H1 (cell line): Measurements from ENCODE around the gene SPEM1. TPM values are rescaled to one million over a fixed set of nuclear protein-coding genes. Genes with fewer than 3 reads are reported as not detected.

Experiments used
- CTCF ChIA-PET: fragments of 300-600 bp; sonication (Branson Sonifier 250); formaldehyde crosslinking; loops from one replicate; lab custom pipeline; 2021; ENCODE audit not compliant: partially characterized antibody; lab: Charles Lee
- POLR2A ChIA-PET: fragments of 300-600 bp; sonication (Branson Sonifier 250); formaldehyde crosslinking; loops from one replicate; lab custom pipeline; 2021; ENCODE audit warnings: inconsistent platforms; ENCODE audit not compliant: partially characterized antibody; lab: Charles Lee
- DNase-seq, 2 experiments: peaks; one replicate each; pipeline versions ENCODE4 v3.0.0 to v3.0.0-alpha.2; 2010 to 2022; ENCODE audit warnings: low spot score in 2 of 2, low read depth in 1 of 2, mixed read lengths in 1 of 2
- FAIRE-seq: peaks from 2 replicates; lab custom pipeline; 2011; peaks lifted over from hg19 to GRCh38; lab: Jason Lieb, UNC
- H2AFZ ChIP-seq: 2 replicates; pipeline ENCODE4 v1.8.1; 2012; ENCODE audit warnings: low read length, inconsistent platforms
- H2AK5ac ChIP-seq: 2 replicates; pipeline ENCODE4 v1.6.1; 2013; ENCODE audit warnings: low read depth, low read length
- H2BK120ac ChIP-seq: replicated peaks from 2 replicates; pipeline ENCODE3; 2013; ENCODE audit warnings: low read depth, low read length, inconsistent platforms
- H2BK12ac ChIP-seq: 2 replicates; pipeline ENCODE4 v1.6.1; 2013; ENCODE audit warnings: low read depth, low read length
- H2BK15ac ChIP-seq: 2 replicates; pipeline ENCODE4 v1.6.1; 2013; ENCODE audit warnings: low read length
- H2BK20ac ChIP-seq: 2 replicates; pipeline ENCODE4 v1.6.1; 2013; ENCODE audit warnings: low read length
- H2BK5ac ChIP-seq: 2 replicates; pipeline ENCODE4 v1.6.1; 2013; ENCODE audit warnings: low read depth, low read length
- H3K14ac ChIP-seq: 2 replicates; pipeline ENCODE4 v1.6.1; 2013; ENCODE audit warnings: inconsistent platforms; ENCODE audit not compliant: insufficient read length
- H3K18ac ChIP-seq: 2 replicates; pipeline ENCODE4 v1.6.1; 2013; ENCODE audit warnings: low read length; ENCODE audit errors: extremely low read depth
- H3K23ac ChIP-seq: 2 replicates; pipeline ENCODE4 v1.6.1; 2013; ENCODE audit warnings: inconsistent platforms; ENCODE audit not compliant: insufficient read length
- H3K23me2 ChIP-seq: 2 replicates; pipeline ENCODE4 v1.6.1; 2013; ENCODE audit warnings: low read depth, low read length
- H3K27ac ChIP-seq: 2 replicates; pipeline ENCODE4 v1.6.1; 2011; ENCODE audit warnings: low read depth, low read length, inconsistent platforms
- H3K27me3 ChIP-seq, 4 experiments: replicated peaks in 1 of 4; 1 replicate in 1 of 4; 2 replicates in 3 of 4; pipeline versions ENCODE4 v1.6.1 to v1.8.1; 2011 to 2013; ENCODE audit warnings: low read length in 3 of 4, mild to moderate bottlenecking in 3 of 4, inconsistent platforms in 2 of 4, mixed read lengths in 2 of 4, moderate library complexity in 1 of 4; ENCODE audit not compliant: control insufficient read depth in 3 of 4, insufficient read depth in 3 of 4; ENCODE audit errors: extremely low read depth in 1 of 4
- H3K36me3 ChIP-seq, 4 experiments: 2 replicates each; pipeline versions ENCODE4 v1.6.1 to v1.8.1; 2011 to 2013; ENCODE audit warnings: mild to moderate bottlenecking in 4 of 4, low read length in 3 of 4, moderate library complexity in 2 of 4, control low read depth in 1 of 4, inconsistent platforms in 1 of 4; ENCODE audit not compliant: insufficient read depth in 4 of 4, control insufficient read depth in 2 of 4
- H3K4ac ChIP-seq: replicated peaks from 2 replicates; pipeline ENCODE3; 2013; ENCODE audit warnings: low read length, low read depth, mixed read lengths, inconsistent platforms; ENCODE audit not compliant: insufficient read length
- H3K4me1 ChIP-seq, 4 experiments: replicated peaks in 1 of 4; 1 replicate in 1 of 4; 2 replicates in 3 of 4; pipeline versions ENCODE4 v1.6.1 to v1.8.1; 2011 to 2013; ENCODE audit warnings: low read length in 3 of 4, inconsistent platforms in 2 of 4, mixed read lengths in 1 of 4; ENCODE audit not compliant: insufficient read depth in 4 of 4, control insufficient read depth in 3 of 4
- H3K4me2 ChIP-seq, 2 experiments: 2 replicates each; pipeline versions ENCODE4 v1.6.1 to v1.8.1; 2011 to 2013; ENCODE audit warnings: low read depth in 2 of 2, low read length in 2 of 2, control low read depth in 1 of 2, inconsistent platforms in 1 of 2, mild to moderate bottlenecking in 1 of 2; ENCODE audit not compliant: insufficient read depth in 1 of 2
- H3K4me3 ChIP-seq, 4 experiments: fragments of 200-600, 300-600 bp in 1 of 4; sonication (generic), shearing (Covaris generic), sonication (Bioruptor Twin) in 1 of 4; 2 replicates each; pipeline versions ENCODE4 v1.5.1 to v1.8.1; 2011 to 2016; ENCODE audit warnings: low read length in 4 of 4, low read depth in 3 of 4, control low read depth in 2 of 4, inconsistent platforms in 2 of 4, mild to moderate bottlenecking in 2 of 4, mixed read lengths in 1 of 4, moderate library complexity in 1 of 4; ENCODE audit not compliant: insufficient read depth in 2 of 4; ENCODE audit errors: extremely low read depth in 1 of 4
- H3K56ac ChIP-seq: replicated peaks from 2 replicates; pipeline ENCODE3; 2013; ENCODE audit warnings: low read depth, mild to moderate bottlenecking, mixed read lengths, low read length, inconsistent platforms; ENCODE audit not compliant: insufficient read length
- H3K79me1 ChIP-seq: 2 replicates; pipeline ENCODE4 v1.6.1; 2013; ENCODE audit warnings: low read depth, low read length, control low read depth
- H3K79me2 ChIP-seq, 2 experiments: 2 replicates each; pipeline versions ENCODE4 v1.6.1 to v1.8.1; 2012 to 2013; ENCODE audit warnings: low read length in 2 of 2, mild to moderate bottlenecking in 2 of 2, inconsistent platforms in 1 of 2; ENCODE audit not compliant: insufficient read depth in 2 of 2, control insufficient read depth in 1 of 2
- H3K9ac ChIP-seq, 4 experiments: replicated peaks in 1 of 4; 1 replicate in 1 of 4; 2 replicates in 3 of 4; pipeline versions ENCODE4 v1.6.1 to v1.8.1; 2011 to 2013; ENCODE audit warnings: low read depth in 3 of 4, low read length in 3 of 4, control low read depth in 2 of 4, mild to moderate bottlenecking in 2 of 4, moderate library complexity in 2 of 4, inconsistent platforms in 1 of 4; ENCODE audit errors: extremely low read depth in 1 of 4
- H3K9me3 ChIP-seq, 2 experiments: 2 replicates each; pipeline versions ENCODE4 v1.6.1 to v1.8.1; 2012 to 2013; ENCODE audit warnings: mild to moderate bottlenecking in 2 of 2, moderate library complexity in 2 of 2, control low read depth in 1 of 2, inconsistent platforms in 1 of 2, low read depth in 1 of 2, low read length in 1 of 2, mixed read lengths in 1 of 2; ENCODE audit not compliant: insufficient read depth in 2 of 2
- H4K20me1 ChIP-seq, 2 experiments: replicated peaks in 1 of 2; 2 replicates each; pipeline versions ENCODE3 to v1.8.1; 2011 to 2013; ENCODE audit warnings: inconsistent platforms in 2 of 2, low read length in 2 of 2, mild to moderate bottlenecking in 1 of 2; ENCODE audit not compliant: insufficient read depth in 2 of 2, control insufficient read depth in 1 of 2
- H4K5ac ChIP-seq: 2 replicates; pipeline ENCODE4 v1.6.1; 2013; ENCODE audit warnings: low read length, low read depth, mixed read lengths, inconsistent platforms; ENCODE audit not compliant: insufficient read length
- H4K8ac ChIP-seq: 2 replicates; pipeline ENCODE4 v1.8.0; 2013; ENCODE audit warnings: mild to moderate bottlenecking, moderate library complexity, low read length, inconsistent platforms; ENCODE audit not compliant: insufficient read depth; ENCODE audit errors: extremely low read depth
- H4K91ac ChIP-seq: replicated peaks from 2 replicates; pipeline ENCODE3; 2013; ENCODE audit warnings: low read length, mixed read lengths, inconsistent platforms; ENCODE audit not compliant: insufficient read length
- RAD21 ChIP-seq, 2 experiments: IDR thresholded peaks in 1 of 2; conservative IDR thresholded peaks in 1 of 2; 2 replicates each; pipeline ENCODE4 v1.6.1; 2011; ENCODE audit warnings: low read depth in 2 of 2, low read length in 2 of 2, improper control_type of control experiment in 1 of 2, inconsistent platforms in 1 of 2, mild to moderate bottlenecking in 1 of 2, moderate library complexity in 1 of 2
- TBP ChIP-seq: IDR thresholded peaks from 2 replicates; pipeline ENCODE4 v1.6.1; 2011; ENCODE audit warnings: low read depth, low read length, improper control_type of control experiment
- WGBS, 2 experiments: shearing (Covaris generic) in 1 of 2; methylation state at CpG; one replicate each; pipeline versions ENCODE4 v1.1.6 to v1.1.7; 2013 to 2015; ENCODE audit warnings: low lambda C conversion rate in 2 of 2, mixed read lengths in 2 of 2, inconsistent platforms in 1 of 2, low coverage in 1 of 2, missing lambda C conversion rate in 1 of 2; ENCODE audit not compliant: insufficient replicate concordance in 2 of 2, insufficient coverage in 1 of 2, insufficient read length in 1 of 2; ENCODE audit errors: extremely low coverage in 1 of 2, missing lambda C conversion rate in 1 of 2; 5-methylcytosine and 5-hydroxymethylcytosine counted together
- polyA plus RNA-seq, 7 experiments: library from polyadenylated mRNA; depleted of rRNA in 3 of 7; stranded (reverse) in 5 of 7; unstranded in 2 of 7; fragments of >200 nt in 5 of 7; fragments of 200-250 nt in 2 of 7; gene quantifications; 1 replicate in 5 of 7; 2 replicates in 1 of 7; 4 replicates in 1 of 7; pipeline versions ENCODE4 v1.2.1 to v1.2.3, GENCODE V29; 2011 to 2013; ENCODE audit warnings: missing spikeins in 2 of 7, mixed read lengths in 2 of 7
- total RNA-seq: library from RNA; stranded (reverse); fragmentation: NEBNext Ultra II Directional; extraction: Animal tissue kit (Norgen Biotek cat#: 25700); gene quantifications from 2 replicates; pipeline ENCODE4 v1.2.1, GENCODE V29; 2021

Gene SPEM1
- total and polyA plus RNA-seq, 2 of the 8 experiments (the other 6 are each of a cell fraction or from before 2014, with no cell fraction given) = not detected

DNA sequence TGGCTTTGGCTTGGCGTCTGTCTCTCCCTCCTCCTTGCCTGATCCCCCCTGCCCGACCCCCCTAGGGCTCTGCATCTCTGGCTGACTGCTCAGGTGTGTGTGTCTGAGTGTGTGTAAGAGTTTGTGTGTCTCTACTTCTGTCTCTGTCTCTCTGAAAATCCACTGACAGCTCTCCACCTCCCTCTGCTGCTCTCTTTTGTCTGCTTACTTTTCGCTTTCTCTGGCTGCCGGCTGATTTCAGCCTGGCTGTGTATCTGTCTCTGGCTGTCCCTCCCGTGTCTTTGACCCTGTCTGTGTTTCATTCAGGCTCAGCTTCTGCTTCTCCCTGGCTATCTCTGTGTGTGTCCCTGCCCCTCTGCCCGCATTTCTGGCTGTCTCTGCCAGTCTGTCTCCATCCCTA is 3.8 kb upstream of the SPEM1 start:
- WGBS, 2 experiments = 85% methylated on average over 6 of the region's 6 CpGs; no CpG with 5 or more reads in 1 of the 2 experiments
- Histone ChIP-seq H3K4me2 (no peak overlapping the region), H3K79me1 (no peaks in the 10 kb centered on the region), H3K23ac (no peak overlapping the region), H2BK5ac (no peak overlapping the region), H2BK12ac (no peak overlapping the region), H2BK20ac (no peak overlapping the region), H4K91ac (no peak overlapping the region), H3K14ac (no peak overlapping the region), H3K4me3 (no peak overlapping the region), H3K23me2 (peaks cover 2% of the 10 kb centered on the region; the same call in 1 of the 2 replicates), H3K56ac (no peak overlapping the region), H3K4me1 (peaks cover 0 to 17% (median 6%) of the 10 kb centered on the region in 4 experiments; a peak in 5 of 7 replicates), H3K9me3 (no peaks in the 10 kb centered on the region), H3K27ac (no peak overlapping the region), H3K27me3 (no peaks in the 10 kb centered on the region), H3K4ac (no peak overlapping the region), H2BK15ac (no peak overlapping the region), H4K5ac (no peak overlapping the region), H3K79me2 (no peaks in the 10 kb centered on the region), H3K9ac (no peak overlapping the region), H4K8ac (no peak overlapping the region), H2BK120ac (no peak overlapping the region), H2AFZ (no peak overlapping the region), H4K20me1 (peaks cover 2 to 6% of the 10 kb centered on the region in 2 experiments), H3K18ac (no peak overlapping the region), H2AK5ac (no peak overlapping the region), H3K36me3 (peaks cover 0 to 25% (median 9%) of the 10 kb centered on the region in 4 experiments; a peak in 6 of 8 replicates)
- TF ChIP-seq TBP = no peak
- peak in 1 of 2 experiments; percentile 15; a peak in 1 of 4 replicates for TF ChIP-seq RAD21 (IDR thresholded peaks at IDR 0.05 in 1 of 2, conservative IDR thresholded peaks at IDR 0.05 in 1 of 2; ENCODE audit: low read depth in 2 of 2, low read length in 2 of 2)
- ChIA-PET CTCF (interaction anchor here (1.0 to 1.4 kb wide), 2 partner anchors 39 to 144 kb away, joined by 3 to 5 read pairs; partner anchors contain the start of gene SENP3), POLR2A (interaction anchor here (1.1 to 2.8 kb wide), 5 partner anchors 9 to 132 kb away, joined by 3 to 14 read pairs (median 3); partner anchors contain the start of genes NLGN2 and SPEM2)
- DNase-seq = no peak
- FAIRE-seq = no peak
